GM18517 (cell line): Measurements from ENCODE around the gene BOD1L1.

Experiments used
- ATAC-seq: cut with Tn5 transposase; IDR thresholded peaks from one replicate; pipeline ENCODE4 v1.9.1; 2021; ENCODE audit warnings: mild to moderate bottlenecking, moderate library complexity; ENCODE audit not compliant: unreplicated experiment

Gene BOD1L1

GRCh38 chr4:13627606-13628311, at the start of gene BOD1L1:
Gene BOD1L1 (minus strand): TSS chr4:13627725. CDS start chr4:13627587, 138 bp downstream.
- ATAC-seq, result peak; percentile 87

- ATAC-seq, result no peak
Observed at GRCh38 chr4:13674971-13675370, 47.4 kb upstream of the BOD1L1 start.

- ATAC-seq, result no peak
Observed at GRCh38 chr4:13673167-13673566, 45.6 kb upstream of the BOD1L1 start.

- ATAC-seq, result no peak
Observed at GRCh38 chr4:13670456-13671160, 43.1 kb upstream of the BOD1L1 start.

GRCh38 chr4:13665701-13666660, 38.5 kb upstream of the BOD1L1 start:
- ATAC-seq, result no peak

GRCh38 chr4:13659341-13660070, 32.0 kb upstream of the BOD1L1 start:
- ATAC-seq, result no peak

- ATAC-seq, result no peak
Observed at GRCh38 chr4:13656569-13657405, 29.3 kb upstream of the BOD1L1 start.

GRCh38 chr4:13654162-13654797, 26.8 kb upstream of the BOD1L1 start:
- peak; percentile 93 for ATAC-seq

- no peak for ATAC-seq
Observed at GRCh38 chr4:13653766-13654161, 26.2 kb upstream of the BOD1L1 start.

GRCh38 chr4:13647031-13647430, 19.5 kb upstream of the BOD1L1 start:
- ATAC-seq, result no peak

GRCh38 chr4:13645075-13645474, 17.6 kb upstream of the BOD1L1 start:
- ATAC-seq, result no peak

GRCh38 chr4:13642170-13642950, 14.8 kb upstream of the BOD1L1 start:
- ATAC-seq, result no peak

GRCh38 chr4:13641084-13641483, 13.6 kb upstream of the BOD1L1 start:
- no peak for ATAC-seq

GRCh38 chr4:13640149-13640940, 12.8 kb upstream of the BOD1L1 start:
- no peak for ATAC-seq

- no peak for ATAC-seq
Observed at GRCh38 chr4:13635286-13635799, 7.8 kb upstream of the BOD1L1 start.

GRCh38 chr4:13633671-13634070, 6.1 kb upstream of the BOD1L1 start:
- no peak for ATAC-seq

GRCh38 chr4:13627178-13627605, 333 bp downstream of the BOD1L1 start:
- ATAC-seq, result peak; percentile 37
